HepG2 (cell line): ENCODE results near the gene LRBA. TPM values are rescaled to one million over a fixed set of nuclear protein-coding genes. Genes with fewer than 3 reads are reported as not detected.

Source experiments
- ATAC-seq: fragments of 200-7000 bp; cut with Tn5 transposase; 3 replicates; pipeline ENCODE4 v1.9.1; 2020; ENCODE audit warnings: mild to moderate bottlenecking, moderate library complexity
- BruUV-seq: library from RNA; stranded (reverse); fragments of 400-500 nt; replicated peaks from 2 replicates; lab custom pipeline; 2021; lab: Mats Ljungman, UMichigan
- CTCF ChIA-PET: fragments of 300-600 bp; formaldehyde crosslinking; extraction: SDS; loops from one replicate; lab custom pipeline; 2021; ENCODE audit warnings: low total read pairs, inconsistent platforms, low intra/inter-chr PET ratio; lab: Yijun Ruan, JAX
- POLR2A ChIA-PET: fragments of 350-600 bp; sonication (Branson Sonifier 250); formaldehyde crosslinking; loops from one replicate; lab custom pipeline; 2020; ENCODE audit warnings: antibody characterized with exemption, inconsistent platforms; lab: Yijun Ruan, JAX
- DNase-seq: peaks from one replicate; pipeline ENCODE4 v3.0.0-alpha.2; 2015; ENCODE audit warnings: low spot score
- FAIRE-seq: peaks from 3 replicates; lab custom pipeline; 2011; peaks lifted over from hg19 to GRCh38; lab: Jason Lieb, UNC
- H2AFZ ChIP-seq: one replicate; pipeline ENCODE4 v1.6.1; 2011; ENCODE audit warnings: low read length, inconsistent platforms
- H3K27ac ChIP-seq: fragments of 300-600 bp; 3 replicates; pipeline ENCODE4 v1.8.0; 2011; ENCODE audit warnings: mixed run types, mild to moderate bottlenecking, mixed read lengths, low read length, inconsistent platforms; ENCODE audit not compliant: insufficient read depth; ENCODE audit errors: extremely low read length
- H3K27me3 ChIP-seq, 2 experiments: fragments of 200-600 bp in 1 of 2; 2 replicates in 1 of 2; 3 replicates in 1 of 2; pipeline versions ENCODE4 v1.6.0 to v1.8.0; 2011; ENCODE audit warnings: low read length in 2 of 2, mild to moderate bottlenecking in 2 of 2, moderate library complexity in 2 of 2, inconsistent platforms in 1 of 2; ENCODE audit not compliant: insufficient read depth in 2 of 2, control insufficient read depth in 1 of 2
- H3K36me3 ChIP-seq, 2 experiments: fragments of 200-600 bp in 1 of 2; replicated peaks in 1 of 2; 2 replicates in 1 of 2; 3 replicates in 1 of 2; pipeline versions ENCODE4 v1.5.1 to v1.8.0; 2011; ENCODE audit warnings: low read length in 2 of 2, inconsistent platforms in 1 of 2; ENCODE audit not compliant: insufficient read depth in 2 of 2, control insufficient read depth in 1 of 2
- H3K4me1 ChIP-seq: 2 replicates; pipeline ENCODE4 v1.5.1; 2012; ENCODE audit warnings: low read length, inconsistent platforms; ENCODE audit not compliant: insufficient read depth
- H3K4me2 ChIP-seq: 2 replicates; pipeline ENCODE4 v1.6.0; 2011; ENCODE audit warnings: low read depth, low read length, inconsistent platforms
- H3K4me3 ChIP-seq, 3 experiments: fragments of 200-600 bp in 1 of 3; sonication (generic), shearing (Covaris generic) in 1 of 3; replicated peaks in 1 of 3; 2 replicates each; pipeline ENCODE4 v1.5.1; 2011 to 2016; ENCODE audit warnings: low read length in 3 of 3, inconsistent platforms in 2 of 3, low read depth in 2 of 3, mild to moderate bottlenecking in 2 of 3, control low read depth in 1 of 3, mixed read lengths in 1 of 3; ENCODE audit not compliant: insufficient read depth in 1 of 3
- H3K79me2 ChIP-seq: one replicate; pipeline ENCODE4 v1.6.1; 2011; ENCODE audit warnings: low read length, inconsistent platforms; ENCODE audit not compliant: insufficient read depth
- H3K9ac ChIP-seq: 2 replicates; pipeline ENCODE4 v1.6.0; 2011; ENCODE audit warnings: mild to moderate bottlenecking, low read depth, low read length, inconsistent platforms; ENCODE audit not compliant: insufficient read depth
- H3K9me3 ChIP-seq: 2 replicates; pipeline ENCODE4 v1.5.1; 2012; ENCODE audit warnings: mild to moderate bottlenecking, low read length
- H4K20me1 ChIP-seq: 2 replicates; pipeline ENCODE4 v1.6.0; 2011; ENCODE audit warnings: inconsistent platforms, mild to moderate bottlenecking, low read length, moderate library complexity; ENCODE audit not compliant: insufficient read depth
- ARID4A ChIP-seq: sonication (generic); formaldehyde crosslinking; IDR thresholded peaks from 2 replicates; pipeline ENCODE4 v1.5.0; 2020; ENCODE audit warnings: mild to moderate bottlenecking, missing genetic modification reagents, borderline replicate concordance
- CAMTA2 ChIP-seq: sonication (generic); formaldehyde crosslinking; IDR thresholded peaks from 2 replicates; pipeline ENCODE4 v1.4.0; 2020; ENCODE audit warnings: mild to moderate bottlenecking, missing genetic modification reagents, borderline replicate concordance
- GRHL1 ChIP-seq: sonication (generic); formaldehyde crosslinking; conservative IDR thresholded peaks from 2 replicates; pipeline ENCODE4 v1.8.0; 2022; ENCODE audit warnings: missing genetic modification reagents
- ZNF629 ChIP-seq: sonication (generic); formaldehyde crosslinking; conservative IDR thresholded peaks from 2 replicates; pipeline ENCODE4 v1.5.0; 2020; ENCODE audit warnings: missing genetic modification reagents
- ZSCAN29 ChIP-seq: sonication (generic); formaldehyde crosslinking; conservative IDR thresholded peaks from 2 replicates; pipeline ENCODE4 v1.4.0; 2020; ENCODE audit warnings: mild to moderate bottlenecking, missing genetic modification reagents
- WGBS: methylation state at CpG from one replicate; pipeline ENCODE4 v1.1.6; 2017; ENCODE audit warnings: low lambda C conversion rate; 5-methylcytosine and 5-hydroxymethylcytosine counted together
- in situ Hi-C: cut with HindIII; loops from 2 replicates; pipeline ENCODE4 v1.10.0; 2017; ENCODE audit warnings: low pct_unique_long_range_greater_than_20kb; ENCODE audit not compliant: extremely low pct_ligation_motif_present
- intact Hi-C: fragments of 100-400 bp; cut with micrococcal nuclease; formaldehyde crosslinking; loops from one replicate; pipeline ENCODE4 v1.10.0; 2022; ENCODE audit not compliant: unreplicated experiment
- polyA plus RNA-seq, 8 experiments: library from polyadenylated mRNA; depleted of rRNA in 3 of 8; stranded (reverse) in 7 of 8; unstranded in 1 of 8; fragments of >200 nt; fragmentation: Illumina TruSeq in 4 of 8; extraction: Trizol in 4 of 8; gene quantifications; 2 replicates each; pipeline versions ENCODE4 v1.2.1 to v1.2.3, GENCODE V29; 2011 to 2016; ENCODE audit warnings: low read depth in 4 of 8, missing spikeins in 1 of 8, mixed read lengths in 1 of 8; ENCODE audit not compliant: insufficient read depth in 1 of 8
- total RNA-seq, 5 experiments: library from RNA; depleted of rRNA; stranded (reverse); fragments of >200 nt; fragmentation: Illumina TruSeq; extraction: Trizol; gene quantifications; 2 replicates each; pipeline ENCODE4 v1.2.3, GENCODE V29; 2016; ENCODE audit warnings: low read depth in 1 of 5
- TF ChIP-seq, protein P1 (sequence below), 2 experiments: sonication (generic) in 1 of 2; formaldehyde crosslinking in 1 of 2; IDR thresholded peaks; 2 replicates each; pipeline versions ENCODE4 v1.6.1 to v1.9.0; 2014 to 2022; ENCODE audit warnings: antibody characterized with exemption in 1 of 2, borderline replicate concordance in 1 of 2, inconsistent platforms in 1 of 2, low read depth in 1 of 2, missing genetic modification reagents in 1 of 2

The LRBA gene
- total and polyA plus RNA-seq, 2 of the 13 experiments (the other 11 are each of a cell fraction or from before 2014, with no cell fraction given) = 21.0 to 37.2 TPM

GRCh38 chr4:150461957-150462356 lies 553.1 kb downstream of the LRBA start:
- Histone ChIP-seq H3K9me3 (no peaks in the 10 kb centered on the region), H3K36me3 (no peaks in the 10 kb centered on the region; a peak in 1 of 5 replicates), H2AFZ (no peak overlapping the region), H3K4me1 (peaks cover 7% of the 10 kb centered on the region; the same call in 1 of the 2 replicates), H3K27ac (no peak overlapping the region), H3K9ac (no peak overlapping the region), H4K20me1 (no peaks in the 10 kb centered on the region), H3K4me2 (no peak overlapping the region), H3K79me2 (no peaks in the 10 kb centered on the region), H3K4me3 (no peak overlapping the region), H3K27me3 (no peaks in the 10 kb centered on the region)
- ATAC-seq = no peak
- intact Hi-C loops = no loop called here
- in situ Hi-C loops = no loop called here
- CTCF ChIA-PET = no interaction called here
- 96% methylated on average over 1 of the region's 1 CpG for WGBS
- no peak for DNase-seq
- no TSS peak for BruUV-seq
- POLR2A ChIA-PET = no interaction called here
- no peak for FAIRE-seq
- TF ChIP-seq, protein P1, sequence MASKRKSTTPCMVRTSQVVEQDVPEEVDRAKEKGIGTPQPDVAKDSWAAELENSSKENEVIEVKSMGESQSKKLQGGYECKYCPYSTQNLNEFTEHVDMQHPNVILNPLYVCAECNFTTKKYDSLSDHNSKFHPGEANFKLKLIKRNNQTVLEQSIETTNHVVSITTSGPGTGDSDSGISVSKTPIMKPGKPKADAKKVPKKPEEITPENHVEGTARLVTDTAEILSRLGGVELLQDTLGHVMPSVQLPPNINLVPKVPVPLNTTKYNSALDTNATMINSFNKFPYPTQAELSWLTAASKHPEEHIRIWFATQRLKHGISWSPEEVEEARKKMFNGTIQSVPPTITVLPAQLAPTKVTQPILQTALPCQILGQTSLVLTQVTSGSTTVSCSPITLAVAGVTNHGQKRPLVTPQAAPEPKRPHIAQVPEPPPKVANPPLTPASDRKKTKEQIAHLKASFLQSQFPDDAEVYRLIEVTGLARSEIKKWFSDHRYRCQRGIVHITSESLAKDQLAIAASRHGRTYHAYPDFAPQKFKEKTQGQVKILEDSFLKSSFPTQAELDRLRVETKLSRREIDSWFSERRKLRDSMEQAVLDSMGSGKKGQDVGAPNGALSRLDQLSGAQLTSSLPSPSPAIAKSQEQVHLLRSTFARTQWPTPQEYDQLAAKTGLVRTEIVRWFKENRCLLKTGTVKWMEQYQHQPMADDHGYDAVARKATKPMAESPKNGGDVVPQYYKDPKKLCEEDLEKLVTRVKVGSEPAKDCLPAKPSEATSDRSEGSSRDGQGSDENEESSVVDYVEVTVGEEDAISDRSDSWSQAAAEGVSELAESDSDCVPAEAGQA (IDR thresholded peaks at IDR 0.05; ENCODE audit: low read depth) = no peak
- TF ChIP-seq, protein P1 (CRISPR knock-in tag; IDR thresholded peaks at IDR 0.05; ENCODE audit: borderline replicate concordance) = no peak
- TF ChIP-seq CAMTA2 (CRISPR knock-in tag) (no peak), GRHL1 (CRISPR knock-in tag) (no peak), ZNF629 (CRISPR knock-in tag) (no peak), ARID4A (CRISPR knock-in tag) (no peak), ZSCAN29 (CRISPR knock-in tag) (no peak)
